GM12878 (cell line): Measurements from ENCODE around the gene ADGB.

Experiments
- CREB1 ChIP-seq: IDR thresholded peaks from 2 replicates; pipeline ENCODE4 v1.6.1; 2012; ENCODE audit warnings: low read depth, mild to moderate bottlenecking, inconsistent platforms
- CTCF ChIP-seq, 3 experiments: IDR thresholded peaks in 2 of 3; conservative IDR thresholded peaks in 1 of 3; 2 replicates each; pipeline ENCODE4 v1.5.1; 2011; ENCODE audit warnings: low read depth in 3 of 3, low read length in 3 of 3, mild to moderate bottlenecking in 3 of 3, control low read depth in 2 of 3, moderate library complexity in 2 of 3, inconsistent platforms in 1 of 3, mixed read lengths in 1 of 3; ENCODE audit not compliant: control insufficient read depth in 2 of 3, insufficient read depth in 1 of 3; ENCODE audit errors: extremely low read depth in 1 of 3

- TF ChIP-seq CREB1 (no peak), CTCF (IDR thresholded peaks at IDR 0.05 in 2 of 3, conservative IDR thresholded peaks at IDR 0.05 in 1 of 3; ENCODE audit: control insufficient read depth in 2 of 3, extremely low read depth in 1 of 3, insufficient read depth in 1 of 3, low read depth in 3 of 3, low read length in 3 of 3) (no peak)
Measured at GRCh38 chr6:146598772-146599405, at the start of gene ADGB.
